GM21390 (cell line): ENCODE data around the gene NTRK1.

Experiments used
- ATAC-seq: cut with Tn5 transposase; IDR thresholded peaks from one replicate; pipeline ENCODE4 v1.9.1; 2021; ENCODE audit not compliant: unreplicated experiment

NTRK1 gene

GRCh38 chr1:156879876-156880275 lies 19.2 kb downstream of the NTRK1 start:
- ATAC-seq = no peak

GRCh38 chr1:156880473-156880872 lies 19.8 kb downstream of the NTRK1 start:
- no peak for ATAC-seq

GRCh38 chr1:156881101-156881500 lies 20.4 kb downstream of the NTRK1 start:
- ATAC-seq = no peak

- no peak for ATAC-seq
Measured at GRCh38 chr1:156881663-156882062, 21.0 kb downstream of the NTRK1 start.

GRCh38 chr1:156882543-156882942 lies 21.9 kb downstream of the NTRK1 start:
- no peak for ATAC-seq

GRCh38 chr1:156883919-156884318 lies 23.3 kb downstream of the NTRK1 start:
- no peak for ATAC-seq

GRCh38 chr1:156884560-156885184 lies 24.0 kb downstream of the NTRK1 start:
- ATAC-seq = no peak

- ATAC-seq = no peak
Measured at GRCh38 chr1:156885314-156885713, 24.6 kb downstream of the NTRK1 start.

GRCh38 chr1:156885880-156886355 lies 25.3 kb downstream of the NTRK1 start:
- no peak for ATAC-seq

GRCh38 chr1:156886583-156887281 lies 26.1 kb downstream of the NTRK1 start:
- no peak for ATAC-seq

- ATAC-seq = no peak
Measured at GRCh38 chr1:156887317-156887716, 26.7 kb downstream of the NTRK1 start.

- no peak for ATAC-seq
Measured at GRCh38 chr1:156887734-156888133, 27.1 kb downstream of the NTRK1 start.

- ATAC-seq = no peak
Measured at GRCh38 chr1:156889802-156890580, 29.3 kb downstream of the NTRK1 start.

GRCh38 chr1:156892190-156893047 lies 31.8 kb downstream of the NTRK1 start:
- no peak for ATAC-seq

GRCh38 chr1:156893048-156893953 lies 32.6 kb downstream of the NTRK1 start, which contains the start of gene PEAR1:
TSS of gene PEAR1 (plus strand) at chr1:156893718. CDS start at chr1:156903927, 10,209 bp downstream.
- no peak for ATAC-seq

GRCh38 chr1:156894001-156894400 lies 33.3 kb downstream of the NTRK1 start:
- no peak for ATAC-seq

GRCh38 chr1:156894711-156895454 lies 34.2 kb downstream of the NTRK1 start:
- ATAC-seq = no peak

GRCh38 chr1:156895455-156895812 lies 34.8 kb downstream of the NTRK1 start:
- no peak for ATAC-seq

- no peak for ATAC-seq
Measured at GRCh38 chr1:156895927-156896326, 35.3 kb downstream of the NTRK1 start.
